ENCODE results near the gene SUPT20HL2.

Gene SUPT20HL2

DNA sequence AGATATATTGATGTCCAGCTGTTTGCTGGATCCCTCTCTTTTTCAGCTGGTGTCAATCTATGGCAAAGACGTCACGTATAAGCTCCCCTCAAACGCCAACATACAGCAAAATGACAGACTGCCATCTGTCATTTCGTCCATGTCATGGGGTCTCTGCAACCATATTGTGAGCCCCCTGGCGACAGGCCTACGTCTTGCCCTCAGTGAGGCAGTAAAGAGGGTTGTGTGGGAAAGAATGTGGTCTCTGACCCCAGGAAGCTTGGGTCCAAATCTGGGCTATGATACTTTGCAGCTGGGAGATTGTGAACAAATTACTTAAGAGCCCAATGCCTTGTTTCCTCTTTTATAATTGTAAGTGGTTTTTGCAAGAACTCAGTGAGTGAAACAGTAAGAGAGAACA, 7.4 kb downstream of the SUPT20HL2 start:
- DNase-seq (ENCODE audit: low spot score): no peak
- TF ChIP-seq CTCF (IDR thresholded peaks at IDR 0.05; ENCODE audit: extremely low read depth, insufficient read depth, missing control alignments): peak; percentile 15
- in situ Hi-C loops (cut with MboI; ENCODE audit: low pct_unique_long_range_greater_than_20kb, low sequenced_read_pairs, unreplicated experiment): no loop called here

DNA sequence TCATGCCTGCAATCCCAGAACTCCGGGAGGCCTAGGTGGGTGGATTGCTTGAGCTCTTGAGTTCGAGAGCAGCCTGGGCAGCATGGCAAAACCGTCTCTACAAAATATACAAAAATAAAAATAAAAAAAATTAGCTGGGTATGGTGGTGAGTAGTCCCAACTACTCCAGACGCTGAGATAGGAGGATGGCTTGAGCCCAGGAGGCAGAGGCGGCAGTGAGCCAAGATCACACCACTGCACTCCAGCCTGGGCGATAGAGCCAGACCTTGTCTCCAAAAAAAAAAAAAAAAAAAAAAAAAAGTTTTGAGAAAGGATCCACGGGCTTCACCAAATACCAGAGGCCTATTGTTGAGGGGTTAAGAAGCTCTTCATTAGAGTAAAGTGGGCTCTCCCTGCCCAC, 8.0 kb downstream of the SUPT20HL2 start:
- TF ChIP-seq CTCF (IDR thresholded peaks at IDR 0.05; ENCODE audit: extremely low read depth, insufficient read depth, missing control alignments): no peak
- in situ Hi-C loops (cut with MboI; ENCODE audit: low pct_unique_long_range_greater_than_20kb, low sequenced_read_pairs, unreplicated experiment): no loop called here
- DNase-seq (ENCODE audit: low spot score): no peak

DNA sequence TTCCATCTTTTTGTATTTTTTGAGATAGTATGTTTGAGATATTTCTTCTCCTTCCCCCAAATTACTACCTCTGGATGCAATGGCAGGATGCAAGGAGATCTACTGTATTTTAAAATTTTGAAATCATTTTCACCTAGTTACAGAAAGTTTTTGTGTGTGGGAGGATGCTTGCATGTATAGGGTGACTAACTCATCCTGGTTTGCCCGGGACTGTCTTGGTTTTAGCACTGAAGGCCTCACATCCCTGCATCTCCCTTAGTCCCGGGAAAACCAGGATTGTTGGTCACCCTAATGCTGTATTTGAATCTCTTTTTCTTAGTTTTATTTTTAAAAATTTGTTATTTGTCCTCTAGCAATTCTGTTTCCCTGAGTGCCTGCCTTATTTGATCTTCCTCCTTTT, 12.1 kb downstream of the SUPT20HL2 start:
- no peak for TF ChIP-seq CTCF (IDR thresholded peaks at IDR 0.05; ENCODE audit: extremely low read depth, insufficient read depth, missing control alignments)
- no peak for DNase-seq (ENCODE audit: low spot score)
- in situ Hi-C loops (cut with MboI; ENCODE audit: low pct_unique_long_range_greater_than_20kb, low sequenced_read_pairs, unreplicated experiment): no loop called here

GRCh38 chrX:24301060-24301459, 12.8 kb downstream of the SUPT20HL2 start:
- DNase-seq (ENCODE audit: low spot score): no peak
- no peak for TF ChIP-seq CTCF (IDR thresholded peaks at IDR 0.05; ENCODE audit: extremely low read depth, insufficient read depth, missing control alignments)
- in situ Hi-C loops (cut with MboI; ENCODE audit: low pct_unique_long_range_greater_than_20kb, low sequenced_read_pairs, unreplicated experiment): no loop called here

DNA sequence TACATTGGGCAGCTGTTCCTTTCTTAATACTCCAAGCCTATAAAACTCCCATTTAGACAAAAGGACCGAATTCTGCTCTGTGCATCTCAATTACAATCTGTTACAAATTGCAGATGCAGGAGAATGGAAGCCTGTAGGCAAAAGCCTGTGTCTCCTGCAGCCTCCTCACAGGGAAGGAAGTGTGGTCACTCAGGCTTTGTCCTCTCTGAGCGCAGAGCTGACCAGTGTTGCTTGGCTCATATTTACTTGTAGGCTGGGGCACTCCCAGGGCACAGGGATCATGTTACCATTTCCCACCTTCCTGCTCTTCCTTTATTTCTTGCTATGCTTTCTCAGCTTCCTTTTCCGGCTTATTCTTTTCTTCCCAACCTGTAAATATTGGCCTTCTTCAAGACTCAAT, 15.7 kb downstream of the SUPT20HL2 start:
- in situ Hi-C loops (cut with MboI; ENCODE audit: low pct_unique_long_range_greater_than_20kb, low sequenced_read_pairs, unreplicated experiment): no loop called here
- DNase-seq (ENCODE audit: low spot score): no peak
- no peak for TF ChIP-seq CTCF (IDR thresholded peaks at IDR 0.05; ENCODE audit: extremely low read depth, insufficient read depth, missing control alignments)

- no peak for DNase-seq (ENCODE audit: low spot score)
- in situ Hi-C loops (cut with MboI; ENCODE audit: low pct_unique_long_range_greater_than_20kb, low sequenced_read_pairs, unreplicated experiment): no loop called here
- TF ChIP-seq CTCF (IDR thresholded peaks at IDR 0.05; ENCODE audit: extremely low read depth, insufficient read depth, missing control alignments): peak; percentile 23
These were observed 19.2 kb downstream of the SUPT20HL2 start for GRCh38 chrX:24294619-24295018.

GRCh38 chrX:24293412-24293811, 20.5 kb downstream of the SUPT20HL2 start:
- TF ChIP-seq CTCF (IDR thresholded peaks at IDR 0.05; ENCODE audit: extremely low read depth, insufficient read depth, missing control alignments): no peak
- in situ Hi-C loops (cut with MboI; ENCODE audit: low pct_unique_long_range_greater_than_20kb, low sequenced_read_pairs, unreplicated experiment): no loop called here

More at GRCh38 chrX:24293412-24293811, 20.5 kb downstream of the SUPT20HL2 start:
- no peak for DNase-seq (ENCODE audit: low spot score)
